Ovary (tissue), 3 donors: ENCODE results near the gene CASKIN2.

Experiments used
- EP300 ChIP-seq: sonication (generic); formaldehyde crosslinking; IDR thresholded peaks from one replicate; pipeline ENCODE4 v1.6.1; 2017; ENCODE audit warnings: antibody characterized with exemption
- POLR2A ChIP-seq: fragments of 450-650 bp; IDR thresholded peaks from one replicate; pipeline ENCODE4 v1.6.1; 2017; ENCODE audit warnings: antibody characterized with exemption, mild to moderate bottlenecking, moderate library complexity
- TF ChIP-seq, protein P1 (sequence below), 3 donors: fragments of 450-650 bp in 2 of 3; fragments of 200-600 bp in 1 of 3; IDR thresholded peaks; one replicate each; pipeline versions ENCODE4 v1.5.1 to v1.8.0; 2016 to 2022; ENCODE audit warnings: antibody characterized with exemption in 3 of 3, mild to moderate bottlenecking in 1 of 3
- donor health status: DM: no; HTN: no; CAD: no.

GRCh38 chr17:75459590-75460267, 55.6 kb downstream of the CASKIN2 start:
- TF ChIP-seq, protein P1, sequence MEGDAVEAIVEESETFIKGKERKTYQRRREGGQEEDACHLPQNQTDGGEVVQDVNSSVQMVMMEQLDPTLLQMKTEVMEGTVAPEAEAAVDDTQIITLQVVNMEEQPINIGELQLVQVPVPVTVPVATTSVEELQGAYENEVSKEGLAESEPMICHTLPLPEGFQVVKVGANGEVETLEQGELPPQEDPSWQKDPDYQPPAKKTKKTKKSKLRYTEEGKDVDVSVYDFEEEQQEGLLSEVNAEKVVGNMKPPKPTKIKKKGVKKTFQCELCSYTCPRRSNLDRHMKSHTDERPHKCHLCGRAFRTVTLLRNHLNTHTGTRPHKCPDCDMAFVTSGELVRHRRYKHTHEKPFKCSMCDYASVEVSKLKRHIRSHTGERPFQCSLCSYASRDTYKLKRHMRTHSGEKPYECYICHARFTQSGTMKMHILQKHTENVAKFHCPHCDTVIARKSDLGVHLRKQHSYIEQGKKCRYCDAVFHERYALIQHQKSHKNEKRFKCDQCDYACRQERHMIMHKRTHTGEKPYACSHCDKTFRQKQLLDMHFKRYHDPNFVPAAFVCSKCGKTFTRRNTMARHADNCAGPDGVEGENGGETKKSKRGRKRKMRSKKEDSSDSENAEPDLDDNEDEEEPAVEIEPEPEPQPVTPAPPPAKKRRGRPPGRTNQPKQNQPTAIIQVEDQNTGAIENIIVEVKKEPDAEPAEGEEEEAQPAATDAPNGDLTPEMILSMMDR (IDR thresholded peaks at IDR 0.05): no peak
- TF ChIP-seq POLR2A: no peak
- TF ChIP-seq EP300: no peak
